Right lung (tissue), 5 donors: ENCODE measurements around the gene AVPR2. TPM values are rescaled to one million over a fixed set of nuclear protein-coding genes. Genes with fewer than 3 reads are reported as not detected.

Experiments used
- DNase-seq, 2 donors: peaks; one replicate each; pipeline ENCODE4 v3.0.0-alpha.2; 2013
- polyA plus RNA-seq, 5 donors: library from polyadenylated mRNA; unstranded; fragments of 120-200 nt; gene quantifications; one replicate each; pipeline versions ENCODE4 v1.2.1 to v1.2.3, GENCODE V29; 2013; ENCODE audit warnings: inconsistent platforms in 1 of 5, low replicate concordance in 1 of 5; ENCODE audit not compliant: insufficient read length in 5 of 5, insufficient read depth in 1 of 5

Gene AVPR2
- polyA plus RNA-seq, 5 donors = 0.58 to 1.3 (median 0.73) TPM

GRCh38 chrX:153950127-153950526 is 45.7 kb downstream of the AVPR2 start:
- DNase-seq = no peak

DNA sequence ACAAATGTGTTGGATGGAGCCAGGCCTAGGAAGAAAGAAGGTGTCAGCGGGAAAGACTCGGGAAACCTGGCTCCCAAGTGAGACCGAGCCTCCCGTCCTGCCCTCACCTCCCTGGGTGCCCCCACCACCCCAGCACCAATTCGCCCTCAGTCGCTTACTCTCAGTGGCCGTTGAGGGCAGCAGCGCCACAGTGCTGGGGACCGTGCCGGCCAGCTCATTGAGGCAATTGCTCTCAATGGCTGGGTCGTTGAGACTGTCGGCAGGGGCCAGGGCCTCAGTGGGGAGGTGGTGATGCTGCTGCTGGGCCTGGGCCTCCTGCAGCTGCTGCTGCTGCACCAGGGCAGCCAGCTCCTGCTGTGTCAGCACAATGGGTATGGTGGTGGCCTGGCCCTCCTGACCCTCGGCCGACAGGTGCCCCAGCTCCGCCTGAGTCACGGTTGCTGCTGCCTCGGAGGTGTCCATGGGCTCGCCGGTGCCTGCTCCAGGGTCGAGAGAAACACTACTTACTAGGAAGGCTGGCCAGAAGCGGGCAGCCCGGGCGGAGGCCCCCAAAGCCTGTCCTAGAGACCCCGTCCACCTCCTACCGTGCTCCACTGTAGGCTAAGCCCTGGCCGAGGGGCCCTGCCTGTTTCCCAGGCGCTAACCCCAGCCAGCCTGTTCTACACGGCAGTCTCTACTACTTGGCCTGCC is 47.4 kb downstream of the AVPR2 start:
- no peak for DNase-seq

GRCh38 chrX:153952373-153953026 is 48.0 kb downstream of the AVPR2 start:
- DNase-seq = no peak

- peak; percentile 55 to 59 for DNase-seq
Measured at GRCh38 chrX:153953342-153953830, 48.9 kb downstream of the AVPR2 start.

GRCh38 chrX:153953892-153954557 is 49.6 kb downstream of the AVPR2 start:
- DNase-seq = no peak

DNA sequence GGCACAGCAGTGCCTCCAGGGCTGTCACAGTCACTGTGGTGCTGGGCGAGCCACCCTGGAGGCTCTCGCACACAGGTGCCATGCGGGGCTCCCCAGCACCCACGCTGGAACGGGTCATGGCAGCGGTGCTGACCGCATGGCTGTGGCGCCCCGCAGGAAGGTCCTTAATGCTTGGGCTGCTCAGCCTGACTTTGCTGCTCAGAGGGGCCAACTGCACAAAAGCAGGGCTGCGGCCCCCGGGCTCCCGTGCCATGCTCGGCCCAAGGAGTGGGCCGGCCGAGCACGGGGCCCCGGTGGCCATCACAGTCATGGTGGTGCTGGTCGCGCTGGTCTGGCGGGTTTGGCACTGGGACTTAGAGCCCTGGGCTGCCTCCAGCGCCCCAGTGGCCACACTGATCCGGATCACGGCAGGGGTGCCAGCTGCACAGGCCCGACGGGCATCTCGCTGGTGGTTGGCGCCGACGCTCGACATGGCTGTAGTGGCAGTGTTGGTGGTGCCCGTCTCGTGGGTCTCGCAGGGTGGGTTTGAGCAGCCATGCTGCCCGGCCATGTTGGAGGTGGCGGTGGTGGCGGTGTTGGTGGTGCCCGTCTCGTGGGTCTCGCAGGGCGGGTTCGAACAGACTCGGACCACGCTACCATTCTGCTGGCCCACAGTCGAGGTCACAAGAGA is 50.2 kb downstream of the AVPR2 start:
- no peak for DNase-seq

DNA sequence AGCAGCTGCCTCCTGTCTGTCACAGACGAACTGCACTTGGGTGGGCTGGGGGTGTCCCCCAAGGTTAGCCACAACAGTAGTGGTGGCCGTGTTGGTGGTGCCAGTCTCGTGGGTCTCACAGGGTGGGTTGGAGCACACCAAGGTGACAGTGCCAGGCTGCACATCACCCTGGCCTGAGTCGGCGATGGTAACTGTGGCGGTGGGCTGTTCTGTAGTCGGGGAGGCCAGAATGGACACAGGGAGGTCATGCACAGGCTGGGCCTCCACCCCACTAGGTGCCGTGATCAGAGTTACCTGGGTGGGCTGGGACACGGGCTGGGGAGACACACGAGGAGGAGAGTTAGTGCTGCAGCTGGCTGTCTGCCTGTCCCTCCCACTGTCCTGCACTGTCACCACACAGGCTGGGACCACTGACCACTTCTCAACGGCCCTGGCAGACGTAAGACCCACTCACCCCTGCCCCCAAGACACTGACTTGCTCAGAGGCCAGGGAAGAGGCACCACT is 50.8 kb downstream of the AVPR2 start:
- no peak for DNase-seq

GRCh38 chrX:153956044-153956907 is 51.8 kb downstream of the AVPR2 start:
- no peak for DNase-seq

Other genes with a start within 250 kb of the AVPR2 start
- 1 to 10 TPM in 1 of 5 donors, under 1 TPM in 4; 0.54 to 1.1 (median 0.64) TPM for gene PNCK, start 230.9 kb upstream of the AVPR2 start, polyA plus RNA-seq
- gene SLC6A8, start 216.7 kb upstream of the AVPR2 start, polyA plus RNA-seq = 1 to 10 TPM; 3.7 to 9.8 (median 7.8) TPM
- 100 to 1,000 TPM; 119 to 161 (median 139) TPM for gene BCAP31, start 180.3 kb upstream of the AVPR2 start, polyA plus RNA-seq
- 10 to 100 TPM in 1 of 5 donors, 1 to 10 TPM in 4; 5.7 to 11.7 (median 7.2) TPM for gene ABCD1, start 179.8 kb upstream of the AVPR2 start, polyA plus RNA-seq
- gene PLXNB3, start 140.4 kb upstream of the AVPR2 start, polyA plus RNA-seq = 1 to 10 TPM; 2.1 to 4.1 (median 3.7) TPM
- 10 to 100 TPM in 1 of 5 donors, 1 to 10 TPM in 3, under 1 TPM in 1; 0.63 to 14.2 (median 1.4) TPM for gene SRPK3, start 123.6 kb upstream of the AVPR2 start, polyA plus RNA-seq
- gene IDH3G, start 110.3 kb upstream of the AVPR2 start, polyA plus RNA-seq = 10 to 100 TPM; 48.9 to 75.0 (median 52.7) TPM
- gene SSR4, start 110.0 kb upstream of the AVPR2 start, polyA plus RNA-seq = 100 to 1,000 TPM; 152 to 222 (median 163) TPM
- 10 to 100 TPM in 3 of 5 donors, 1 to 10 TPM in 2; 8.5 to 13.9 (median 10.4) TPM for gene PDZD4, start 74.1 kb upstream of the AVPR2 start, polyA plus RNA-seq
- gene L1CAM, start 18.5 kb upstream of the AVPR2 start, polyA plus RNA-seq = under 1 TPM; 0.13 to 0.44 (median 0.20) TPM
- gene ARHGAP4, start 21.6 kb downstream of the AVPR2 start, polyA plus RNA-seq = 10 to 100 TPM; 17.1 to 29.6 (median 25.4) TPM
- gene NAA10, start 30.4 kb downstream of the AVPR2 start, polyA plus RNA-seq = 10 to 100 TPM; 48.0 to 85.6 (median 53.5) TPM
- gene RENBP, start 40.0 kb downstream of the AVPR2 start, polyA plus RNA-seq = 1 to 10 TPM; 4.1 to 7.8 (median 6.3) TPM
- 10 to 100 TPM; 26.7 to 48.5 (median 31.9) TPM for gene HCFC1, start 67.1 kb downstream of the AVPR2 start, polyA plus RNA-seq
- 1 to 10 TPM; 4.6 to 6.8 (median 6.4) TPM for gene TMEM187, start 68.1 kb downstream of the AVPR2 start, polyA plus RNA-seq
- 10 to 100 TPM; 41.6 to 74.9 (median 48.0) TPM for gene IRAK1, start 115.2 kb downstream of the AVPR2 start, polyA plus RNA-seq
- 10 to 100 TPM; 24.2 to 32.5 (median 32.3) TPM for gene MECP2, start 193.0 kb downstream of the AVPR2 start, polyA plus RNA-seq
- not detected for gene OPN1LW, start 239.6 kb downstream of the AVPR2 start, polyA plus RNA-seq